Measurements from ENCODE around the gene GPC1. TPM values are rescaled to one million over a fixed set of nuclear protein-coding genes. Genes with fewer than 3 reads are reported as not detected.

GPC1 gene
- total and polyA plus RNA-seq, 12 donors: 104 to 287 (median 181) TPM

DNA sequence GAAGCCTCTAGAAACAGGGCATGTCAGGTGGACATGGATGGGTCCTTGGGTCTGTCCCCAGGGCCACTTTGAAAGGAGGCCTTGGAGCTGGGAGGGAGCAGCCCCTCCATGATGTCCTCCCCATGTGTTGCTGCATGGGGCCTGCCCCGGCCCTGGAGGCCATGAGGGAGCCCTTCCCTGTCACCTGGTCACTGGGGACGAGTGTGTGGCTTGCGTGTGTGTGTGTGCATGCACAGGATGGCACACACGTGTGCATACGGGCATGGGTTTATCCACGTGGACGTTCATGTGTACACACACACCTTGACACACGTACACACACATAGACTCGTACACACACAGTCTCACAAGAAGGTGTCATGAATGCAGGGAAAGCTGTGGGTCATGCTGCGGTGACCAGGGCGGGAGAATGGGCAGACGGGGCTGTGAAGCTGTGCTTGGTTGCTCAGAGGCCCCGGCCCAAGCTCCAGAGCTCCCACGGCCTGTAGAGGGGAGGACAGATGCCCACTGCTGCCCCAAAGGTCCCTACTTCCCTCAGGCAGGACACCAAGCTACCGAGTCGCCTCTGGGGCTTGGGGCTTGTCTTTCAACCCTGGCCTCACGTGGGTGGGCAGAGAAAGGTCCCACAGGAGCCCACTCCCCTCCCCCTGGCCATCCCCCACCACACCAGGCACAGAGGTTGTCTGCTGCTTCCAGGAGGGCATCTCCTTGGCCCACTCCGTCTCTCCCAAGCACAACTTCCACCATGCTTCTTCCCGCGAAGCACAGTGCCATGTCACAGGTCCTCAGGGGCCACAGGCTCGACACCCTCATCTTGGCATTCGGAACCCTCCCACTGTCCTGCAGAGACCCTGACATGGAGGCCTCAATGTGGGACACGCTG lies 42.3 kb upstream of the GPC1 start:
- Histone ChIP-seq H3K4me3 (no peak overlapping the region), H3K36me3 (no peaks in the 10 kb centered on the region), H3K27ac (no peak overlapping the region), H3K27me3 (no peaks in the 10 kb centered on the region), H3K9me3 (no peaks in the 10 kb centered on the region), H3K4me1 (no peaks in the 10 kb centered on the region)
- DNase-seq (no peak), ATAC-seq (no peak)
- TF ChIP-seq, protein P1, sequence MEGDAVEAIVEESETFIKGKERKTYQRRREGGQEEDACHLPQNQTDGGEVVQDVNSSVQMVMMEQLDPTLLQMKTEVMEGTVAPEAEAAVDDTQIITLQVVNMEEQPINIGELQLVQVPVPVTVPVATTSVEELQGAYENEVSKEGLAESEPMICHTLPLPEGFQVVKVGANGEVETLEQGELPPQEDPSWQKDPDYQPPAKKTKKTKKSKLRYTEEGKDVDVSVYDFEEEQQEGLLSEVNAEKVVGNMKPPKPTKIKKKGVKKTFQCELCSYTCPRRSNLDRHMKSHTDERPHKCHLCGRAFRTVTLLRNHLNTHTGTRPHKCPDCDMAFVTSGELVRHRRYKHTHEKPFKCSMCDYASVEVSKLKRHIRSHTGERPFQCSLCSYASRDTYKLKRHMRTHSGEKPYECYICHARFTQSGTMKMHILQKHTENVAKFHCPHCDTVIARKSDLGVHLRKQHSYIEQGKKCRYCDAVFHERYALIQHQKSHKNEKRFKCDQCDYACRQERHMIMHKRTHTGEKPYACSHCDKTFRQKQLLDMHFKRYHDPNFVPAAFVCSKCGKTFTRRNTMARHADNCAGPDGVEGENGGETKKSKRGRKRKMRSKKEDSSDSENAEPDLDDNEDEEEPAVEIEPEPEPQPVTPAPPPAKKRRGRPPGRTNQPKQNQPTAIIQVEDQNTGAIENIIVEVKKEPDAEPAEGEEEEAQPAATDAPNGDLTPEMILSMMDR (IDR thresholded peaks at IDR 0.05): no peak
- WGBS, 2 donors: 89 to 92% methylated on average over 23 of the region's 23 CpGs
- intact Hi-C loops (cut with DNase I): no loop called here

DNA sequence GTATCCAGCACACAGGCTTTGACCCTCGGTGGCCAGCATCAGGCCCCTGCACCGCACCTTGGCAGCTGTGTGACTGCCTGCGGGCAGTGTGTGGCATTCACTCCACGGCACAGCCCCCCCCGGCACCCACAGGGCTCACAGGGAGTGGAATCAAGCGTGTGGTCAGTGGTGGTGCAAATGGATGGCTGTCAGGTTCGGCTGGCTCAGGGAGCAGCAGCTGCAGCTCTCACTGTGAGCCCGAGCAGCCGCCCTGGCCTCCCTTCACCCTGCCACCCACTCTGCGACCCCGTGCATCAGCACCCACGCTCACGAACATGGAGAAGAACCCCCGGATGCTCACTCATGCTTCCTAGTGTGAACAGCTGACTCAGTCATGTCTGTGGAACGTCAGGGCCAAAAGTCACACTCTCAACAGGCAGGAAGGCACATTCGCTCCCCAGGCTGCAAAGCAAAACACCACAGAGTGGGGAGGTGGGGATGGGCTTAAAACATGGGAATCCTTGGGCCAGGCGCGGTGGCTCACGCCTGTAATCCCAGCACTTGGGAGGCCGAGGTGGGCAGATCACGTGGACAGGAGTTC lies 41.5 kb upstream of the GPC1 start:
- no peak overlapping the region for H3K27ac ChIP-seq
- intact Hi-C loops (cut with DNase I): no loop called here
- H3K27me3 ChIP-seq: no peaks in the 10 kb centered on the region
- ATAC-seq (no peak), DNase-seq (no peak)
- WGBS, 2 donors: 88% methylated on average over 21 of the region's 21 CpGs
- no peaks in the 10 kb centered on the region for H3K4me1 ChIP-seq
- no peak overlapping the region for H3K4me3 ChIP-seq
- no peaks in the 10 kb centered on the region for H3K36me3 ChIP-seq
- H3K9me3 ChIP-seq: no peaks in the 10 kb centered on the region
- TF ChIP-seq, protein P1 (IDR thresholded peaks at IDR 0.05): no peak

DNA sequence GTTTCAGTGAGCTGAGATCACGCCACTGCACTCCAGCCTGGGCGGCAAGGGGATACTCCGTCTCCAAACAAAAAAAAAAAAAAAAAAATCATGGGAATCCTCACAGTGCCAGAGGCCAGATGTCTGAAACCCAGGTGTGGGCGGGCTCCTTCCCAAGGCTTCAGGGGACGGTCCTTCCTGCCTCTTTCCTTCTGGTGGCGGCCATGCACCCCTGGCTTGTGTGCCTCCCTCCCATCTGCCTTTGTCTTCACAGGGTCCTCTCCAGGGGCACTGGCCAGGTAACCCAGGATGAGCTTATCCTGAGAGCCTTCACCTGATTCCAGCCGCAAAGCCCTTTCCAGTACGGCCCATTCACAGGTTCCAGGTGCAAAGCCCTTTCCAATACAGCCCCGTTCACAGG lies 40.9 kb upstream of the GPC1 start:
- Histone ChIP-seq H3K4me3 (no peak overlapping the region), H3K27me3 (no peaks in the 10 kb centered on the region), H3K4me1 (no peaks in the 10 kb centered on the region), H3K36me3 (no peaks in the 10 kb centered on the region), H3K9me3 (no peaks in the 10 kb centered on the region), H3K27ac (no peak overlapping the region)
- DNase-seq: no peak
- TF ChIP-seq, protein P1 (IDR thresholded peaks at IDR 0.05): no peak
- WGBS, 2 donors: 92 to 96% methylated on average over 8 to 9 of the region's 9 CpGs
- intact Hi-C loops (cut with DNase I): no loop called here
- ATAC-seq: no peak

DNA sequence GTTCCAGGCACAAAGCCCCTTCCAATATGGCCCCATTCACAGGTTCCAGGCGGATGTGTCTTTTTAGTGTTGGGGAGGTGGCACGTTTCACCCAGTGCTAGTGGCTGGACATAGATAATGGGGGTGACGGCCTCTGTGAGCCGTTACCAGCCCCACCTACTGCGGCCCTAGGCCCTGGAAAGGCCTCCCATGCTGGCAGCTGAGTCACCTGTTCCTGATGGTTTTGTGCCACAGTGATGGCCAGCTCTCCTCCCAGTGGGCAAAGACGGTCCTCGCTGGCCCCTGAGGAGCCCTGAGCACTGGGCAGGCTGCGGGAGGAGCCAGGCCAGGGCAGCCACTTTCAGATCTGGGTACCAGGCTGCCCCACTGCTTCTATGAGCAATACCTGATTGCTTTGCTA lies 40.0 kb upstream of the GPC1 start:
- H3K27me3 ChIP-seq: peaks cover 0 to 5% (median 0%) of the 10 kb centered on the region in 7 donors
- H3K4me1 ChIP-seq: no peaks in the 10 kb centered on the region
- 92 to 95% methylated on average over 8 of the region's 8 CpGs for WGBS, 2 donors
- ATAC-seq (no peak), DNase-seq (no peak)
- no peak overlapping the region for H3K27ac ChIP-seq
- TF ChIP-seq, protein P1 (IDR thresholded peaks at IDR 0.05): no peak
- intact Hi-C loops (cut with DNase I): no loop called here
- H3K36me3 ChIP-seq: no peaks in the 10 kb centered on the region
- no peak overlapping the region for H3K4me3 ChIP-seq
- H3K9me3 ChIP-seq: no peaks in the 10 kb centered on the region

All from heart right ventricle (tissue), 16 donors.